SK-N-SH treated with all-trans-retinoic acid at 6 μM for 48 hours (cell line): Measurements from ENCODE around the gene B4GALT6.

Experiments used
- ATAC-seq: fragments of 200-7000 bp; cut with Tn5 transposase; 3 replicates; pipeline ENCODE4 v1.9.1; 2020; ENCODE audit warnings: mild to moderate bottlenecking, moderate library complexity
- ARNTL ChIP-seq: fragments of 450-650 bp; formaldehyde crosslinking; IDR thresholded peaks from 2 replicates; pipeline ENCODE4 v1.5.0; 2020; ENCODE audit warnings: low read depth, mild to moderate bottlenecking, moderate library complexity, borderline replicate concordance
- BACH2 ChIP-seq: fragments of 250-450 bp; sonication (Bioruptor Pico); IDR thresholded peaks from 2 replicates; pipeline ENCODE4 v1.9.0; 2021; ENCODE audit warnings: mild to moderate bottlenecking, borderline replicate concordance
- CSDC2 ChIP-seq: fragments of 250-450 bp; sonication (Bioruptor Pico); IDR thresholded peaks from 2 replicates; pipeline ENCODE4 v1.5.0; 2020; ENCODE audit warnings: mild to moderate bottlenecking, moderate library complexity
- CSRNP3 ChIP-seq: fragments of 250-450 bp; sonication (Bioruptor Pico); IDR thresholded peaks from 2 replicates; pipeline ENCODE4 v1.5.1; 2021; ENCODE audit warnings: mild to moderate bottlenecking, moderate library complexity
- ESRRG ChIP-seq: fragments of 250-450 bp; sonication (Bioruptor Pico); IDR thresholded peaks from 2 replicates; pipeline ENCODE4 v1.6.1; 2021; ENCODE audit warnings: mild to moderate bottlenecking
- GLIS3 ChIP-seq: fragments of 250-450 bp; sonication (Bioruptor Pico); IDR thresholded peaks from 2 replicates; pipeline ENCODE4 v1.5.0; 2020; ENCODE audit warnings: mild to moderate bottlenecking, moderate library complexity
- ISL1 ChIP-seq: fragments of 250-450 bp; sonication (Bioruptor Pico); IDR thresholded peaks from 2 replicates; pipeline ENCODE4 v2.1.2; 2022; ENCODE audit warnings: mild to moderate bottlenecking, moderate library complexity
- OSR1 ChIP-seq: fragments of 250-450 bp; sonication (Bioruptor Pico); IDR thresholded peaks from 2 replicates; pipeline ENCODE4 v1.8.0; 2022; ENCODE audit warnings: moderate library complexity, mild to moderate bottlenecking, inconsistent platforms
- PATZ1 ChIP-seq: fragments of 250-450 bp; sonication (Bioruptor Pico); IDR thresholded peaks from 2 replicates; pipeline ENCODE4 v1.8.0; 2020; ENCODE audit warnings: mild to moderate bottlenecking, moderate library complexity, borderline replicate concordance
- POU6F1 ChIP-seq: fragments of 250-450 bp; sonication (Bioruptor Pico); IDR thresholded peaks from 2 replicates; pipeline ENCODE4 v1.8.0; 2021; ENCODE audit warnings: low read depth, mild to moderate bottlenecking, moderate library complexity, borderline replicate concordance
- PPARA ChIP-seq: fragments of 250-450 bp; sonication (Bioruptor Pico); IDR thresholded peaks from 2 replicates; pipeline ENCODE4 v1.5.0; 2020; ENCODE audit warnings: mild to moderate bottlenecking, borderline replicate concordance
- SNAI2 ChIP-seq: fragments of 250-450 bp; sonication (Bioruptor Pico); IDR thresholded peaks from 2 replicates; pipeline ENCODE4 v1.5.0; 2020; ENCODE audit warnings: mild to moderate bottlenecking, moderate library complexity
- TCF4 ChIP-seq: fragments of 250-450 bp; sonication (Bioruptor Pico); IDR thresholded peaks from 2 replicates; pipeline ENCODE4 v1.8.0; 2021; ENCODE audit warnings: mild to moderate bottlenecking, moderate library complexity, borderline replicate concordance
- TOX ChIP-seq: fragments of 250-450 bp; sonication (Bioruptor Pico); IDR thresholded peaks from 2 replicates; pipeline ENCODE4 v1.8.0; 2021; ENCODE audit warnings: mild to moderate bottlenecking, moderate library complexity, borderline replicate concordance
- TSHZ2 ChIP-seq: fragments of 250-450 bp; sonication (Bioruptor Pico); IDR thresholded peaks from 2 replicates; pipeline ENCODE4 v1.5.0; 2020; ENCODE audit warnings: mild to moderate bottlenecking, moderate library complexity
- ZC3H10 ChIP-seq: fragments of 250-450 bp; sonication (Bioruptor Pico); IDR thresholded peaks from 2 replicates; pipeline ENCODE4 v1.5.1; 2021; ENCODE audit warnings: mild to moderate bottlenecking, moderate library complexity
- ZFP3 ChIP-seq: fragments of 250-450 bp; sonication (Bioruptor Pico); IDR thresholded peaks from 2 replicates; pipeline ENCODE4 v1.5.0; 2020; ENCODE audit warnings: mild to moderate bottlenecking, moderate library complexity
- ZFP30 ChIP-seq: fragments of 450-650 bp; formaldehyde crosslinking; IDR thresholded peaks from 2 replicates; pipeline ENCODE4 v1.5.0; 2022; ENCODE audit warnings: mild to moderate bottlenecking, moderate library complexity
- ZNF565 ChIP-seq: fragments of 450-650 bp; formaldehyde crosslinking; conservative IDR thresholded peaks from 2 replicates; pipeline ENCODE4 v1.5.0; 2020; ENCODE audit warnings: low read depth, mild to moderate bottlenecking, moderate library complexity
- ZNF8 ChIP-seq: fragments of 450-650 bp; formaldehyde crosslinking; IDR thresholded peaks from 2 replicates; pipeline ENCODE4 v1.5.0; 2020; ENCODE audit warnings: mild to moderate bottlenecking, moderate library complexity

The B4GALT6 gene

GRCh38 chr18:31636387-31636786 is 48.0 kb downstream of the B4GALT6 start:
- ATAC-seq: no peak
- TF ChIP-seq POU6F1 (CRISPR knock-in tag) (no peak), ZFP30 (no peak), ZC3H10 (CRISPR knock-in tag) (no peak), ZFP3 (CRISPR knock-in tag) (no peak), ISL1 (no peak), TCF4 (no peak), CSDC2 (no peak), GLIS3 (CRISPR knock-in tag) (no peak), CSRNP3 (no peak), TOX (CRISPR knock-in tag) (no peak), ZNF8 (CRISPR knock-in tag) (no peak), ESRRG (CRISPR knock-in tag) (no peak)

GRCh38 chr18:31634331-31634713 is 50.1 kb downstream of the B4GALT6 start:
- no peak for ATAC-seq

GRCh38 chr18:31633392-31634330 is 50.7 kb downstream of the B4GALT6 start:
- ATAC-seq: no peak
- TF ChIP-seq ZFP30 (no peak), PATZ1 (CRISPR knock-in tag) (no peak), TOX (CRISPR knock-in tag) (no peak), PPARA (CRISPR knock-in tag) (no peak)

More at GRCh38 chr18:31634331-31634713, 50.1 kb downstream of the B4GALT6 start:
- TF ChIP-seq TCF4 (no peak), ZNF565 (CRISPR knock-in tag) (no peak), ARNTL (no peak), CSDC2 (no peak)

GRCh38 chr18:31632356-31632755 is 52.0 kb downstream of the B4GALT6 start:
- TF ChIP-seq BACH2 (CRISPR knock-in tag): no peak
- TF ChIP-seq ESRRG (CRISPR knock-in tag): no peak
- TF ChIP-seq TOX (CRISPR knock-in tag): no peak
- TF ChIP-seq ZFP30: no peak
- TF ChIP-seq ZNF8 (CRISPR knock-in tag): no peak
- no peak for TF ChIP-seq GLIS3 (CRISPR knock-in tag)
- TF ChIP-seq CSRNP3: no peak
- no peak for TF ChIP-seq ISL1
- no peak for TF ChIP-seq ZNF565 (CRISPR knock-in tag)
- no peak for TF ChIP-seq POU6F1 (CRISPR knock-in tag)
- no peak for TF ChIP-seq TSHZ2
- no peak for TF ChIP-seq CSDC2
- no peak for TF ChIP-seq TCF4
- TF ChIP-seq ARNTL: no peak
- TF ChIP-seq PATZ1 (CRISPR knock-in tag): no peak
- TF ChIP-seq ZC3H10 (CRISPR knock-in tag): no peak
- no peak for TF ChIP-seq ZFP3 (CRISPR knock-in tag)
- no peak for TF ChIP-seq SNAI2 (CRISPR knock-in tag)
- no peak for TF ChIP-seq OSR1 (CRISPR knock-in tag)
- ATAC-seq: no peak
